ENCODE results near the gene GRK1.
A peak's percentile ranks its signal among the peaks of the same experiment; 100 is the strongest.

Gene GRK1

GRCh38 chr13:113763254-113763653 lies 96.2 kb downstream of the GRK1 start:
- no peak for DNase-seq

GRCh38 chr13:113763961-113764792 lies 97.2 kb downstream of the GRK1 start:
- no peak for DNase-seq

GRCh38 chr13:113764793-113765563 lies 98.0 kb downstream of the GRK1 start:
- DNase-seq = no peak

- DNase-seq = no peak
These were observed 98.5 kb downstream of the GRK1 start for GRCh38 chr13:113765564-113765910.

GRCh38 chr13:113766035-113766800 lies 99.2 kb downstream of the GRK1 start:
- no peak for DNase-seq

GRCh38 chr13:113767366-113767765 lies 100.3 kb downstream of the GRK1 start:
- DNase-seq = no peak

- DNase-seq = no peak
These were observed 101.2 kb downstream of the GRK1 start for GRCh38 chr13:113768018-113768905.

- no peak for DNase-seq
These were observed 102.1 kb downstream of the GRK1 start for GRCh38 chr13:113769106-113769505.

GRCh38 chr13:113769881-113770280 lies 102.9 kb downstream of the GRK1 start:
- DNase-seq = no peak

- DNase-seq = no peak
These were observed 103.4 kb downstream of the GRK1 start for GRCh38 chr13:113770441-113770840.

- DNase-seq = no peak
These were observed 103.9 kb downstream of the GRK1 start for GRCh38 chr13:113770937-113771336.

GRCh38 chr13:113771709-113772331 lies 104.8 kb downstream of the GRK1 start:
- DNase-seq = no peak

GRCh38 chr13:113774177-113775107 lies 107.4 kb downstream of the GRK1 start:
- peak; percentile 37 for DNase-seq

- no peak for DNase-seq
These were observed 108.6 kb downstream of the GRK1 start for GRCh38 chr13:113775451-113776145.

GRCh38 chr13:113776231-113777125 lies 109.5 kb downstream of the GRK1 start:
- no peak for DNase-seq

GRCh38 chr13:113777311-113778260 lies 110.6 kb downstream of the GRK1 start:
- peak; percentile 40 for DNase-seq

- no peak for DNase-seq
These were observed 114.6 kb downstream of the GRK1 start for GRCh38 chr13:113781571-113781970.

GRCh38 chr13:113782472-113782871 lies 115.5 kb downstream of the GRK1 start:
- no peak for DNase-seq
